Dendritic cell treated with granulocyte-macrophage colony-stimulating factor and Interleukin-4, amounts not matched to agents 40 ng/mL and 50 ng/mL, for 4 days (primary cell): Measurements from ENCODE around the gene KCNG2.
A peak's percentile ranks its signal among the peaks of the same experiment; 100 is the strongest.

Experiments
- H3K27ac Mint-ChIP-seq: one replicate; pipeline ENCODE4 v1.8.0; 2022; ENCODE audit warnings: mild to moderate bottlenecking, mixed read lengths
- H3K27me3 Mint-ChIP-seq: one replicate; pipeline ENCODE4 v1.8.0; 2022; ENCODE audit warnings: mild to moderate bottlenecking, mixed read lengths
- H3K36me3 Mint-ChIP-seq: one replicate; pipeline ENCODE4 v1.8.0; 2022; ENCODE audit warnings: low read depth, mixed read lengths
- H3K4me1 Mint-ChIP-seq: one replicate; pipeline ENCODE4 v1.8.0; 2022; ENCODE audit warnings: low read depth, mixed read lengths
- H3K4me3 Mint-ChIP-seq: one replicate; pipeline ENCODE4 v1.8.0; 2022; ENCODE audit warnings: mild to moderate bottlenecking, moderate library complexity, mixed read lengths
- H3K9me3 Mint-ChIP-seq: one replicate; pipeline ENCODE4 v1.8.0; 2022; ENCODE audit warnings: mixed read lengths
- intact Hi-C: fragments of 100-400 bp; cut with micrococcal nuclease; formaldehyde crosslinking; loops from one replicate; pipeline ENCODE4 v1.15.0; 2022

KCNG2 gene

GRCh38 chr18:79932907-79933306 lies 135.2 kb downstream of the KCNG2 start:
- Mint-ChIP-seq H3K36me3 (peaks cover 92% of the 10 kb centered on the region), H3K9me3 (peaks cover 55% of the 10 kb centered on the region), H3K4me3 (no peak overlapping the region), H3K4me1 (peaks cover 65% of the 10 kb centered on the region), H3K27ac (peak overlapping the region; percentile 86), H3K27me3 (no peaks in the 10 kb centered on the region)
- intact Hi-C loops: loop anchor here (5.0 to 10.0 kb wide), 2 partner anchors 52 to 99 kb away; partner anchors contain the start of genes RBFA and TXNL4A

- peak overlapping the region; percentile 56 for H3K4me3 Mint-ChIP-seq
- H3K27ac Mint-ChIP-seq: peak overlapping the region; percentile 86
- no peaks in the 10 kb centered on the region for H3K27me3 Mint-ChIP-seq
- H3K36me3 Mint-ChIP-seq: peaks cover 92% of the 10 kb centered on the region
- intact Hi-C loops: loop anchor here (2.0 to 10.0 kb wide), 3 partner anchors 17 to 99 kb away; partner anchors contain the start of genes RBFA, SLC66A2 and TXNL4A
- H3K9me3 Mint-ChIP-seq: peaks cover 49% of the 10 kb centered on the region
- peaks cover 70% of the 10 kb centered on the region for H3K4me1 Mint-ChIP-seq
These were observed 136.0 kb downstream of the KCNG2 start for GRCh38 chr18:79933765-79934164.

GRCh38 chr18:79934311-79935097 lies 136.8 kb downstream of the KCNG2 start:
- H3K27ac Mint-ChIP-seq: peak overlapping the region; percentile 86
- H3K9me3 Mint-ChIP-seq: peaks cover 42% of the 10 kb centered on the region
- peaks cover 70% of the 10 kb centered on the region for H3K4me1 Mint-ChIP-seq
- intact Hi-C loops: loop anchor here (2.0 to 10.0 kb wide), 3 partner anchors 16 to 98 kb away; partner anchors contain the start of genes RBFA, SLC66A2 and TXNL4A
- peak overlapping the region; percentile 56 for H3K4me3 Mint-ChIP-seq
- H3K27me3 Mint-ChIP-seq: no peaks in the 10 kb centered on the region
- peaks cover 92% of the 10 kb centered on the region for H3K36me3 Mint-ChIP-seq

GRCh38 chr18:79935098-79935480 lies 137.4 kb downstream of the KCNG2 start:
- Mint-ChIP-seq H3K27ac (peak overlapping the region; percentile 86), H3K4me3 (peak overlapping the region; percentile 49), H3K27me3 (no peaks in the 10 kb centered on the region), H3K9me3 (peaks cover 36% of the 10 kb centered on the region), H3K36me3 (peaks cover 92% of the 10 kb centered on the region), H3K4me1 (peaks cover 75% of the 10 kb centered on the region)
- intact Hi-C loops: loop anchor here (2.0 to 10.0 kb wide), 2 partner anchors 16 to 50 kb away; partner anchors contain the start of genes SLC66A2 and TXNL4A

GRCh38 chr18:79935499-79935898 lies 137.8 kb downstream of the KCNG2 start:
- Mint-ChIP-seq H3K4me3 (peak overlapping the region; percentile 32), H3K36me3 (peaks cover 92% of the 10 kb centered on the region), H3K4me1 (peaks cover 76% of the 10 kb centered on the region), H3K27me3 (no peaks in the 10 kb centered on the region), H3K27ac (peak overlapping the region; percentile 86), H3K9me3 (peaks cover 34% of the 10 kb centered on the region)
- intact Hi-C loops: loop anchor here (2.0 to 10.0 kb wide), 2 partner anchors 15 to 49 kb away; partner anchors contain the start of genes SLC66A2 and TXNL4A

GRCh38 chr18:79935925-79936324 lies 138.2 kb downstream of the KCNG2 start:
- H3K27ac Mint-ChIP-seq: peak overlapping the region; percentile 86
- H3K4me1 Mint-ChIP-seq: peaks cover 76% of the 10 kb centered on the region
- peaks cover 33% of the 10 kb centered on the region for H3K9me3 Mint-ChIP-seq
- peaks cover 97% of the 10 kb centered on the region for H3K36me3 Mint-ChIP-seq
- no peaks in the 10 kb centered on the region for H3K27me3 Mint-ChIP-seq
- peak overlapping the region; percentile 42 for H3K4me3 Mint-ChIP-seq
- intact Hi-C loops: loop anchor here (2.0 to 10.0 kb wide), 2 partner anchors 15 to 49 kb away; partner anchors contain the start of genes SLC66A2 and TXNL4A

GRCh38 chr18:79936641-79937040 lies 138.9 kb downstream of the KCNG2 start:
- Mint-ChIP-seq H3K9me3 (peaks cover 26% of the 10 kb centered on the region), H3K4me1 (peaks cover 79% of the 10 kb centered on the region), H3K4me3 (no peak overlapping the region), H3K27me3 (no peaks in the 10 kb centered on the region), H3K36me3 (peaks cover 97% of the 10 kb centered on the region), H3K27ac (peak overlapping the region; percentile 86)
- intact Hi-C loops: loop anchor here (10.0 kb wide), 1 partner anchor 48 kb away; the partner anchor contains the start of gene TXNL4A

- Mint-ChIP-seq H3K27ac (peak overlapping the region; percentile 86), H3K4me1 (peaks cover 81% of the 10 kb centered on the region), H3K36me3 (peaks cover 97% of the 10 kb centered on the region), H3K4me3 (no peak overlapping the region), H3K27me3 (no peaks in the 10 kb centered on the region), H3K9me3 (peaks cover 19% of the 10 kb centered on the region)
- intact Hi-C loops: loop anchor here (10.0 kb wide), 1 partner anchor 48 kb away; the partner anchor contains the start of gene TXNL4A
These were observed 139.5 kb downstream of the KCNG2 start for GRCh38 chr18:79937103-79937860.

GRCh38 chr18:79938196-79938595 lies 140.5 kb downstream of the KCNG2 start:
- Mint-ChIP-seq H3K4me1 (peaks cover 82% of the 10 kb centered on the region), H3K9me3 (peaks cover 10% of the 10 kb centered on the region), H3K27ac (no peak overlapping the region), H3K27me3 (no peaks in the 10 kb centered on the region), H3K4me3 (no peak overlapping the region), H3K36me3 (peaks cover 97% of the 10 kb centered on the region)
- intact Hi-C loops: loop anchor here (10.0 kb wide), 1 partner anchor 47 kb away; the partner anchor contains the start of gene TXNL4A

- H3K4me1 Mint-ChIP-seq: peaks cover 85% of the 10 kb centered on the region
- no peak overlapping the region for H3K27ac Mint-ChIP-seq
- no peak overlapping the region for H3K4me3 Mint-ChIP-seq
- intact Hi-C loops: loop anchor here (10.0 kb wide), 1 partner anchor 46 kb away; the partner anchor contains the start of gene TXNL4A
- H3K9me3 Mint-ChIP-seq: peaks cover 9% of the 10 kb centered on the region
- peaks cover 98% of the 10 kb centered on the region for H3K36me3 Mint-ChIP-seq
- no peaks in the 10 kb centered on the region for H3K27me3 Mint-ChIP-seq
These were observed 141.4 kb downstream of the KCNG2 start for GRCh38 chr18:79939096-79939495.

- no peaks in the 10 kb centered on the region for H3K27me3 Mint-ChIP-seq
- no peak overlapping the region for H3K27ac Mint-ChIP-seq
- no peak overlapping the region for H3K4me3 Mint-ChIP-seq
- intact Hi-C loops: no loop called here
- peaks cover 85% of the 10 kb centered on the region for H3K4me1 Mint-ChIP-seq
- H3K36me3 Mint-ChIP-seq: peaks cover 100% of the 10 kb centered on the region
- peaks cover 9% of the 10 kb centered on the region for H3K9me3 Mint-ChIP-seq
These were observed 142.5 kb downstream of the KCNG2 start for GRCh38 chr18:79940126-79940813.

GRCh38 chr18:79940814-79941472 lies 143.2 kb downstream of the KCNG2 start:
- H3K27ac Mint-ChIP-seq: no peak overlapping the region

More at GRCh38 chr18:79940814-79941472, 143.2 kb downstream of the KCNG2 start:
- H3K27me3 Mint-ChIP-seq: no peaks in the 10 kb centered on the region
- peaks cover 3% of the 10 kb centered on the region for H3K9me3 Mint-ChIP-seq
- peaks cover 85% of the 10 kb centered on the region for H3K4me1 Mint-ChIP-seq
- peaks cover 100% of the 10 kb centered on the region for H3K36me3 Mint-ChIP-seq
- intact Hi-C loops: no loop called here
- no peak overlapping the region for H3K4me3 Mint-ChIP-seq
